ENCODE measurements around the gene IL21. TPM values are rescaled to one million over a fixed set of nuclear protein-coding genes. Genes with fewer than 3 reads are reported as not detected.

Gene IL21
- not detected for total RNA-seq

- Histone ChIP-seq H3K4me3 (replicated peaks in 1 of 3) (no peak within 1 kb of the TSS), H3K4me1 (peaks cover 6 to 14% of the 10 kb centered on the region in 2 donors), H3K27me3 (no peaks in the 10 kb centered on the region), H3K36me3 (no peaks in the 10 kb centered on the region), H3K9me3 (no peaks in the 10 kb centered on the region), H3K27ac (no peak within 1 kb of the TSS)
- intact Hi-C loops (cut with DNase I) = no loop called here
- TF ChIP-seq CTCF (IDR thresholded peaks at IDR 0.05) (no peak), POLR2A (IDR thresholded peaks at IDR 0.05) (no peak)
- DNase-seq = no peak
- WGBS, 2 donors = 77% methylated on average over 4 of the region's 4 CpGs
Observed at GRCh38 chr4:122621016-122621507, at the start of gene IL21. TSS of gene IL21 (minus strand) at chr4:122621066. CDS start at chr4:122621011, 55 bp downstream.

GRCh38 chr4:122669911-122670738 lies 49.3 kb upstream of the IL21 start:
- no peaks in the 10 kb centered on the region for H3K9me3 ChIP-seq
- no peak overlapping the region for H3K4me3 ChIP-seq (replicated peaks in 1 of 3)
- TF ChIP-seq POLR2A (IDR thresholded peaks at IDR 0.05) (no peak), CTCF (IDR thresholded peaks at IDR 0.05) (no peak)
- DNase-seq = peak; percentile 90 to 92
- H3K36me3 ChIP-seq = no peaks in the 10 kb centered on the region
- 48 to 85% methylated on average over 5 to 13 of the region's 33 CpGs for WGBS, 2 donors
- H3K4me1 ChIP-seq = peaks cover 6 to 22% of the 10 kb centered on the region in 2 donors
- no peaks in the 10 kb centered on the region for H3K27me3 ChIP-seq
- H3K27ac ChIP-seq = no peak overlapping the region
- intact Hi-C loops (cut with DNase I) = no loop called here

- Histone ChIP-seq H3K4me3 (replicated peaks in 1 of 3) (no peak overlapping the region), H3K27ac (no peak overlapping the region), H3K4me1 (peaks cover 6 to 25% of the 10 kb centered on the region in 2 donors), H3K27me3 (no peaks in the 10 kb centered on the region), H3K36me3 (no peaks in the 10 kb centered on the region), H3K9me3 (no peaks in the 10 kb centered on the region)
- TF ChIP-seq POLR2A (IDR thresholded peaks at IDR 0.05) = no peak
- intact Hi-C loops (cut with DNase I) = no loop called here
- no peak for DNase-seq
- 95 to 96% methylated on average over 4 of the region's 4 CpGs for WGBS, 2 donors
Observed at GRCh38 chr4:122668241-122668640, 47.4 kb upstream of the IL21 start.

GRCh38 chr4:122666527-122667245 lies 45.8 kb upstream of the IL21 start:
- H3K36me3 ChIP-seq = no peaks in the 10 kb centered on the region
- TF ChIP-seq POLR2A (IDR thresholded peaks at IDR 0.05) (no peak), CTCF (IDR thresholded peaks at IDR 0.05) (no peak)
- no peaks in the 10 kb centered on the region for H3K27me3 ChIP-seq
- H3K27ac ChIP-seq = no peak overlapping the region
- peaks cover 6 to 25% of the 10 kb centered on the region in 2 donors for H3K4me1 ChIP-seq
- intact Hi-C loops (cut with DNase I) = no loop called here
- no peak overlapping the region for H3K4me3 ChIP-seq (replicated peaks in 1 of 3)
- 58 to 77% methylated on average over 2 of the region's 2 CpGs for WGBS, 2 donors
- no peak for DNase-seq
- H3K9me3 ChIP-seq = no peaks in the 10 kb centered on the region

GRCh38 chr4:122665161-122665929 lies 44.5 kb upstream of the IL21 start:
- intact Hi-C loops (cut with DNase I) = no loop called here
- H3K27ac ChIP-seq = peak overlapping the region in 1 of 3 donors; percentile 13
- peaks cover 6 to 25% of the 10 kb centered on the region in 2 donors for H3K4me1 ChIP-seq
- DNase-seq = peak; percentile 32 to 36
- no peak for TF ChIP-seq POLR2A (IDR thresholded peaks at IDR 0.05)
- peak in 1 of 6 experiments; percentile 12 for TF ChIP-seq CTCF (IDR thresholded peaks at IDR 0.05)
- no peaks in the 10 kb centered on the region for H3K9me3 ChIP-seq
- H3K36me3 ChIP-seq = no peaks in the 10 kb centered on the region
- H3K27me3 ChIP-seq = no peaks in the 10 kb centered on the region
- 38 to 40% methylated on average over 5 of the region's 5 CpGs for WGBS, 2 donors
- H3K4me3 ChIP-seq (replicated peaks in 1 of 3) = no peak overlapping the region
